Muscle layer of duodenum (tissue), 2 donors: Measurements from ENCODE around the gene GPR33.

Experiments
- H3K27ac ChIP-seq: one replicate; pipeline ENCODE4 v1.7.0; 2013; ENCODE audit warnings: mild to moderate bottlenecking, low read length
- H3K27me3 ChIP-seq: one replicate; pipeline ENCODE4 v1.7.0; 2013; ENCODE audit warnings: low read depth, mild to moderate bottlenecking, control low read depth, low read length
- H3K36me3 ChIP-seq, 2 donors: one replicate each; pipeline ENCODE4 v1.7.0; 2013; ENCODE audit warnings: low read length in 2 of 2, control low read depth in 1 of 2, mild to moderate bottlenecking in 1 of 2; ENCODE audit not compliant: insufficient read depth in 2 of 2, control insufficient read depth in 1 of 2
- H3K4me1 ChIP-seq, 2 donors: one replicate each; pipeline ENCODE4 v1.7.0; 2013; ENCODE audit warnings: low read length in 2 of 2, mild to moderate bottlenecking in 2 of 2, control low read depth in 1 of 2, moderate library complexity in 1 of 2; ENCODE audit not compliant: insufficient read depth in 2 of 2, control insufficient read depth in 1 of 2
- H3K4me3 ChIP-seq, 2 donors: one replicate each; pipeline ENCODE4 v1.7.0; 2013; ENCODE audit warnings: low read length in 2 of 2, low read depth in 1 of 2, mild to moderate bottlenecking in 1 of 2
- H3K9me3 ChIP-seq, 2 donors: one replicate each; pipeline ENCODE4 v1.7.0; 2013; ENCODE audit warnings: low read length in 2 of 2, control low read depth in 1 of 2, mild to moderate bottlenecking in 1 of 2; ENCODE audit not compliant: control insufficient read depth in 1 of 2
- donor health status: healthy.

Gene GPR33

DNA sequence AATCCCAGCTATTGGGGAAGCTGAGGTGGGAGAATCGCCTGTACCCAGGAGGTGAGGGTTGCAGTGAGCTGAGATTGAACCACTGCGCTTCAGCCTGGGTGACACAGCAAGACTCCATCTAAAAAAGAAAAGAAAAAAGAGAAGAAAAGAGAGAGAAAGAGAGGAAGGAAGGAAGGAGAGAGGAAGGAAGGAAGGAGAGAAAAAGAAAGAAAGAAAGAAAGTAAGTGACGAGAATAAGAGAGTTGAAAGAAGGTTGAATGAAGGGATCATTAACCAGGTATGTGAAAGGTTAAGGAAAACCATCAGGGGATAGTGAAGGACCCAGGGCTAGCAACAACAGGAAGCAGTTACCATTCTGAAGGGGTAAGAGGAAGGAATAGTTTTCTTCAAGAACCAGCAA lies 26.3 kb downstream of the GPR33 start:
- H3K27me3 ChIP-seq = no peaks in the 10 kb centered on the region
- no peak overlapping the region for H3K27ac ChIP-seq
- no peaks in the 10 kb centered on the region for H3K9me3 ChIP-seq
- H3K4me3 ChIP-seq = no peak overlapping the region
- H3K36me3 ChIP-seq = no peaks in the 10 kb centered on the region
- peaks cover 0 to 12% of the 10 kb centered on the region in 2 donors for H3K4me1 ChIP-seq

DNA sequence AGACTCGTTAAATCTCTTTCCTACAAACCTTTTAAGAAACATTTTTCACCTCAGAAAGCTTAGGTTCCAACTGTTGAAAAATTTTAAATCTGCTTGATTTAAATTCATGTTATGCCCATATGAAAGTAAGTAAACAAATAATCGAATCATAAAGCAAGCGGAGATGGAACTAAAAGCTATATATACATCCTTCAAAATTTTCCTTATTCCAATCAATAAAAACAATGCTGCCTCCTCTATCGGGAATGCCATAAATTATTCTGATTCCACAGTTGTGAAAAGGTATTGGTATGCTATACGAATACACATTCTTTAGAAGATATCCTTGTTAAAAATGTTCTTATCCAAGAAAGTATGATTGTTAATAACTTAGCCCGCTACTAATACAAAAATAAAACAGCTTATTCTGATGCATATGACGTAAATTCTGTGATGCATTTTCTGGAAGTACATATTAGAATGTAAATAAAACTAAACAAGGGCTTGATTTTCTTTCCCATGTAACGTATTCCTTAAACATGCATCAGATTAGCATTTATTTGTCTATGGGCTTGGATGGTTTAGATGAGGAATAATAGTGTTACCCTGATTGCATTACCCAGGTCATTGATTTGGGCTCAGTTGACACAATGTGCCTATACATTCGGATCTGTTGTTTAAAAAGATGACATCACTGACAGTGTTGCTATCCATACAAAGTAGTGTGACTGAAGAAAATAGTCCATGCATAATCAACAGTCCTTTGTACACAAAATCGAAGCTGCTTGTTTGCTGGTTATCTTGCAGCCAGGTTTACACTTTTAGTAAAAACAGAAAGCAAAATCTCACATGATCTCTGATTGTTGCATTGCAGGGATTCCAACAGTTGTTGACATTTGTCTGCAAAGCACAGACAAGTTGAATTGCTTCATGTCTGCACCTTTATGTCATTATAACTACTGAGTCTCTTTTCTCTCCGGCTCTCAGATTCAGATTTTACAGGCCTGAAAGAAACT lies 29.9 kb downstream of the GPR33 start:
- no peaks in the 10 kb centered on the region for H3K27me3 ChIP-seq
- peak overlapping the region; percentile 60 to 93 for H3K4me3 ChIP-seq
- H3K27ac ChIP-seq = peak overlapping the region; percentile 93
- no peaks in the 10 kb centered on the region for H3K36me3 ChIP-seq
- peaks cover 0 to 4% of the 10 kb centered on the region in 2 donors for H3K4me1 ChIP-seq
- H3K9me3 ChIP-seq = no peaks in the 10 kb centered on the region

DNA sequence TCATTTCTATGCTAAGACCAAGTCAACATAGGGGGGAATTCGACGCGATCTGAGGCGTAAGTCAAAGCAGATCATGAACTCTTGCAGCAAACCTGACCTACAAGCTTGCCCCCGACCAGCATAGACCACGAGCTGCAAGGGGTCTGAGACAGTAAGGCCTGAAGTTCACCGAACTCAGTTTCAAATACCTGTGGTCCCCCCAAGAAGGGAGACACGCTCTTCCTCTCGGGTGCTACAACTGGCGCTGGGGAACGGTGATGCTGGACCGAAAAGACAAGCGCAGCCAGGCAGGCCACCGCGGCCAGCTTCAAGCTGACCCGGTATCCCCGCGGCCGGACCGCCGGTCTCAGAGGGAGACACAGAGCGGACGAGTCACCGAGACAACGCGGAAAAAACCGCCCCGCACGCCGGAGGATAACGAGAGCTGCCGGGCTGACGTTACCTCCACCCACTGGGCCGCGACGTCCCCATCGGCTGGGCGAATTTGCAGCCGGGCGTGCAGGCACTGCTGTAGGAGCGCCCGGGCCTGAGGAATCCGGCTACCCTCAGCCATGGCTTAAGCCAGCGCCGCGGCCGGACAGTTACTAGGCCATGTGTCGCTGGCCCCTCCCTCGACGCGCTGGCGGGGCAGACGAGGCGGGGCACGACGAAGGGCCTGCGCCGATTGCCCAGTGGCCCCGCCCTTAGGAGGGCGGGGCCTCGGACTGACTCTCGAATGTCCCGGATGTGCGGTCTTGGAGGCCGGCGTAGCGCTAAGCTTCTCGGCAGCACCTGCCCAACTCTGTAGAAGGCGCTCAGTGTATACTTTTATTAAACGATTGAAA lies 30.8 kb downstream of the GPR33 start, which contains the start of gene DTD2:
TSS of gene DTD2 (minus strand) at position 666 of the 824 bp plus-strand sequence. CDS start at position 553, 113 bp downstream.
- peaks cover 2 to 4% of the 10 kb centered on the region in 2 donors for H3K36me3 ChIP-seq
- no peaks in the 10 kb centered on the region for H3K27me3 ChIP-seq
- peak within 1 kb of the TSS; percentile 60 to 93 for H3K4me3 ChIP-seq
- no peaks in the 10 kb centered on the region for H3K9me3 ChIP-seq
- peaks cover 0 to 4% of the 10 kb centered on the region in 2 donors for H3K4me1 ChIP-seq
- H3K27ac ChIP-seq = peak within 1 kb of the TSS; percentile 93

GRCh38 chr14:31449971-31450610 lies 37.7 kb downstream of the GPR33 start:
- no peak overlapping the region for H3K4me3 ChIP-seq
- H3K27me3 ChIP-seq = no peaks in the 10 kb centered on the region
- H3K27ac ChIP-seq = no peak overlapping the region
- no peaks in the 10 kb centered on the region for H3K9me3 ChIP-seq
- peaks cover 14 to 15% of the 10 kb centered on the region in 2 donors for H3K36me3 ChIP-seq
- H3K4me1 ChIP-seq = no peaks in the 10 kb centered on the region

- Histone ChIP-seq H3K27me3 (no peaks in the 10 kb centered on the region), H3K36me3 (peaks cover 14 to 15% of the 10 kb centered on the region in 2 donors), H3K4me1 (no peaks in the 10 kb centered on the region), H3K9me3 (no peaks in the 10 kb centered on the region), H3K27ac (no peak overlapping the region), H3K4me3 (no peak overlapping the region)
Observed at GRCh38 chr14:31449136-31449535, 38.7 kb downstream of the GPR33 start.

DNA sequence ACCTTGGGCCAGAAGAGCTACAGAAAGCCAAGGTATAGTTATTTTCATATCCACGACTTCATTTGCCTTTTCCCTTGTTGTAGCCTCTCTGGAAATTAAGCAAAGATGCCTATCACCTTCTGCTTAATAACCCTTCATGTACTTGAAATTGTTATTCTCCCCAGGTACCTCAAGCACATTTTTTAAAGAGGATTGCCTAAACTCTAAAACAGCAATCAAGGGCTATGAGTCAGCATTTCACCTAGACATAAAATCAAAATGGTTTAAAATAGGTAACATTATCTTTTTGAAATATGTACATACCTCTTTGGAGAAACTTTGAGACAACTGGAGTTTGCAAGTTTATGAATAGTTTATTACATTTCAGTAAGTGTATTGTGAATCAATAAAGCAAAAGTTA lies 42.1 kb downstream of the GPR33 start:
- no peak overlapping the region for H3K4me3 ChIP-seq
- no peaks in the 10 kb centered on the region for H3K9me3 ChIP-seq
- no peak overlapping the region for H3K27ac ChIP-seq
- H3K4me1 ChIP-seq = no peaks in the 10 kb centered on the region
- peaks cover 3 to 4% of the 10 kb centered on the region in 2 donors for H3K36me3 ChIP-seq
- no peaks in the 10 kb centered on the region for H3K27me3 ChIP-seq

DNA sequence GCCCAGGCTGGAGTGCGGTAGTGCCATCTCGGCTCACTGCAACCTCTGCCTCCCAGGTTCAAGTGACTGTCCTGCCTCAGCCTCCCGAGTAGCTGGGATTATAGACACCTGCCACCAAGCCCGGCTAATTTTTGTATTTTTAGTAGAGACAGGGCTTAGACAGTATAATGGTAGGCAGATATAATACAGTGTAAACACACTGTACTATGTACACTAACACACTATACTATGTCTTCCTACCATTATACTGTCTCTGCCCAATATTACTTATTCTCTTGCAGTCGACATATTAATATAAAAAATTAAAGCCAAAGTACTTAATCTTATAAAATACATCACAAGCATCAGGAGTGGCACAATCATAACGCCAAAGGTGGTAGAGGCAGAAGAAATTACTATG lies 45.6 kb downstream of the GPR33 start:
- no peaks in the 10 kb centered on the region for H3K4me1 ChIP-seq
- H3K27me3 ChIP-seq = no peaks in the 10 kb centered on the region
- no peaks in the 10 kb centered on the region for H3K9me3 ChIP-seq
- H3K4me3 ChIP-seq = no peak overlapping the region
- no peak overlapping the region for H3K27ac ChIP-seq
- H3K36me3 ChIP-seq = peaks cover 3 to 4% of the 10 kb centered on the region in 2 donors

- Histone ChIP-seq H3K4me3 (no peak overlapping the region), H3K4me1 (no peaks in the 10 kb centered on the region), H3K27me3 (no peaks in the 10 kb centered on the region), H3K36me3 (peaks cover under 1 to 4% of the 10 kb centered on the region in 2 donors), H3K27ac (peak overlapping the region; percentile 36), H3K9me3 (no peaks in the 10 kb centered on the region)
Observed at GRCh38 chr14:31441273-31442111, 46.3 kb downstream of the GPR33 start.

GRCh38 chr14:31440280-31440679 lies 47.6 kb downstream of the GPR33 start:
- Histone ChIP-seq H3K9me3 (no peaks in the 10 kb centered on the region), H3K36me3 (no peaks in the 10 kb centered on the region), H3K4me1 (peaks cover 0 to 5% of the 10 kb centered on the region in 2 donors), H3K4me3 (no peak overlapping the region), H3K27me3 (no peaks in the 10 kb centered on the region), H3K27ac (no peak overlapping the region)

GRCh38 chr14:31439561-31439960 lies 48.3 kb downstream of the GPR33 start:
- peaks cover 0 to 9% of the 10 kb centered on the region in 2 donors for H3K4me1 ChIP-seq
- H3K4me3 ChIP-seq = no peak overlapping the region
- H3K9me3 ChIP-seq = no peaks in the 10 kb centered on the region
- H3K27me3 ChIP-seq = no peaks in the 10 kb centered on the region
- no peaks in the 10 kb centered on the region for H3K36me3 ChIP-seq
- H3K27ac ChIP-seq = no peak overlapping the region
